ENCODE measurements around the gene TBC1D2B. TPM values are rescaled to one million over a fixed set of nuclear protein-coding genes. Genes with fewer than 3 reads are reported as not detected.

The TBC1D2B gene
- total and polyA plus RNA-seq, 2 of the 4 experiments (the other 2 are of a cell fraction): 17.7 to 28.3 TPM

GRCh38 chr15:78100886-78101285, 23.4 kb upstream of the TBC1D2B start:
- peaks cover 19% of the 10 kb centered on the region for H3K27me3 ChIP-seq (ENCODE audit: control insufficient read depth, insufficient read depth, low read length)
- ChIA-PET POLR2A (ENCODE audit: unreplicated experiment) (no interaction called here), CTCF (interaction anchor here (0.7 to 0.8 kb wide), 2 partner anchors 12 to 25 kb away, joined by 3 to 4 read pairs; no protein-coding TSS in a partner anchor)
- no peaks in the 10 kb centered on the region for H3K79me1 ChIP-seq (ENCODE audit: low read depth in 1 of 2, low read length in 2 of 2)
- H2AK9ac ChIP-seq (replicated peaks; ENCODE audit: low read depth, low read length, poor library complexity): no peak overlapping the region
- dilution Hi-C loops (cut with HindIII; ENCODE audit: low sequenced_read_pairs, unreplicated experiment): no loop called here
- BruUV-seq (replicated peaks): no TSS peak
- H2AFZ ChIP-seq (replicated peaks; ENCODE audit: low read length, poor library complexity): no peak overlapping the region
- TF ChIP-seq RCOR1 (IDR thresholded peaks at IDR 0.05; ENCODE audit: insufficient replicate concordance, low read length) (no peak), ELK1 (IDR thresholded peaks at IDR 0.05; ENCODE audit: borderline replicate concordance, low read depth, low read length) (no peak), CEBPB (IDR thresholded peaks at IDR 0.05; ENCODE audit: low read depth, low read length) (no peak), CTCF (conservative IDR thresholded peaks at IDR 0.05; ENCODE audit: low read depth, low read length) (no peak), CHD1 (IDR thresholded peaks at IDR 0.05; ENCODE audit: low read depth, low read length) (no peak), SMC3 (IDR thresholded peaks at IDR 0.05; ENCODE audit: low read depth, low read length) (no peak), USF2 (IDR thresholded peaks at IDR 0.05; ENCODE audit: low read depth, low read length) (no peak), MAZ (IDR thresholded peaks at IDR 0.05; ENCODE audit: borderline replicate concordance, low read depth, low read length) (no peak), NFE2L2 (IDR thresholded peaks at IDR 0.05; ENCODE audit: low read depth, low read length) (no peak), MXI1 (IDR thresholded peaks at IDR 0.05; ENCODE audit: borderline replicate concordance, low read depth, low read length) (no peak), RAD21 (IDR thresholded peaks at IDR 0.05; ENCODE audit: low read length) (no peak), BHLHE40 (IDR thresholded peaks at IDR 0.05; ENCODE audit: low read depth, low read length) (no peak), FOS (IDR thresholded peaks at IDR 0.05; ENCODE audit: low read depth, low read length) (no peak), MAFK (IDR thresholded peaks at IDR 0.05; ENCODE audit: low read depth, low read length) (no peak), RFX5 (IDR thresholded peaks at IDR 0.05; ENCODE audit: low read depth, low read length) (no peak), POLR2A (IDR thresholded peaks at IDR 0.05; ENCODE audit: low read depth, low read length) (no peak)
- no peak overlapping the region for H4K91ac ChIP-seq (ENCODE audit: insufficient read depth, low read depth, low read length)
- in situ Hi-C loops (cut with MboI; ENCODE audit: low sequenced_read_pairs): no loop called here
- H3K27ac ChIP-seq (ENCODE audit: insufficient read depth, low read length): no peak overlapping the region
- H3K14ac ChIP-seq (replicated peaks; ENCODE audit: low read depth, low read length): no peak overlapping the region
- no peak overlapping the region for H4K8ac ChIP-seq (ENCODE audit: low read depth in 2 of 2, low read length in 2 of 2)
- no peak overlapping the region for H4K5ac ChIP-seq (ENCODE audit: low read depth, low read length)
- no peak overlapping the region for H3K4ac ChIP-seq (ENCODE audit: low read depth, low read length)
- H2BK120ac ChIP-seq (ENCODE audit: low read depth, low read length): no peak overlapping the region
- no peaks in the 10 kb centered on the region for H3K9me3 ChIP-seq (ENCODE audit: control insufficient read depth, insufficient read depth, low read length)
- H3K56ac ChIP-seq (ENCODE audit: extremely low read depth, insufficient read depth, low read length): no peak overlapping the region
- WGBS, 2 experiments (ENCODE audit: extremely low coverage in 2 of 2, insufficient read length in 1 of 2): 82% methylated on average over 2 of the region's 2 CpGs; no CpG with 5 or more reads in 1 of the 2 experiments
- no peak overlapping the region for H2BK20ac ChIP-seq (ENCODE audit: low read depth, low read length)
- no peak overlapping the region for H3K9ac ChIP-seq (ENCODE audit: low read depth, low read length)
- H3K4me2 ChIP-seq (ENCODE audit: low read depth, low read length): no peak overlapping the region
- H4K20me1 ChIP-seq (ENCODE audit: insufficient read depth, low read length): no peaks in the 10 kb centered on the region
- no peaks in the 10 kb centered on the region for H3K9me1 ChIP-seq (ENCODE audit: insufficient read depth, low read length)
- H3K18ac ChIP-seq (ENCODE audit: low read depth, low read length): no peak overlapping the region
- H2AK5ac ChIP-seq (ENCODE audit: low read depth, low read length): no peak overlapping the region
- H2BK15ac ChIP-seq (ENCODE audit: low read depth, low read length): no peak overlapping the region
- no peak for ATAC-seq (ENCODE audit: low read depth)
- H3K36me3 ChIP-seq (ENCODE audit: control insufficient read depth, insufficient read depth, low read length): no peaks in the 10 kb centered on the region
- H3K4me3 ChIP-seq (ENCODE audit: insufficient read depth, low read depth, low read length): no peak overlapping the region
- no peak for DNase-seq
- H3K4me1 ChIP-seq (ENCODE audit: control insufficient read depth, insufficient read depth, low read length): no peaks in the 10 kb centered on the region; the same call in 1 of the 2 replicates
- H2BK5ac ChIP-seq (ENCODE audit: low read depth, low read length, poor library complexity, severe bottlenecking): no peak overlapping the region
- no peak overlapping the region for H3K23ac ChIP-seq (ENCODE audit: low read depth, low read length)
- intact Hi-C loops (cut with micrococcal nuclease): no loop called here

All from IMR-90 (cell line).